GM06990 (cell line): Measurements from ENCODE around the gene MRPL53.
A peak's percentile ranks its signal among the peaks of the same experiment; 100 is the strongest.
"Not testable (repeated sequence)": the region's sequence is repeated elsewhere in the genome, so short reads cannot be mapped to it uniquely, and the experiment has no call there.

Experiments used
- DNase-seq: peaks from one replicate; pipeline ENCODE4 v3.0.0-alpha.2; 2011; ENCODE audit not compliant: insufficient read length; ENCODE audit errors: extremely low read depth
- H3K27me3 ChIP-seq: replicated peaks from 2 replicates; pipeline ENCODE4 v1.6.0; 2011; ENCODE audit warnings: low read length; ENCODE audit not compliant: control insufficient read depth, insufficient read depth
- H3K36me3 ChIP-seq: 2 replicates; pipeline ENCODE4 v1.5.1; 2011; ENCODE audit warnings: low read length; ENCODE audit not compliant: control insufficient read depth, insufficient read depth
- H3K4me3 ChIP-seq: replicated peaks from 2 replicates; pipeline ENCODE4 v1.5.1; 2011; ENCODE audit warnings: low read depth, mild to moderate bottlenecking, control low read depth, low read length
- TF ChIP-seq, protein P1 (sequence below): IDR thresholded peaks from 2 replicates; pipeline ENCODE4 v1.5.1; 2011; ENCODE audit warnings: low read length, control low read depth, mild to moderate bottlenecking, inconsistent platforms; ENCODE audit not compliant: insufficient read depth, poor library complexity, severe bottlenecking

Gene MRPL53

DNA sequence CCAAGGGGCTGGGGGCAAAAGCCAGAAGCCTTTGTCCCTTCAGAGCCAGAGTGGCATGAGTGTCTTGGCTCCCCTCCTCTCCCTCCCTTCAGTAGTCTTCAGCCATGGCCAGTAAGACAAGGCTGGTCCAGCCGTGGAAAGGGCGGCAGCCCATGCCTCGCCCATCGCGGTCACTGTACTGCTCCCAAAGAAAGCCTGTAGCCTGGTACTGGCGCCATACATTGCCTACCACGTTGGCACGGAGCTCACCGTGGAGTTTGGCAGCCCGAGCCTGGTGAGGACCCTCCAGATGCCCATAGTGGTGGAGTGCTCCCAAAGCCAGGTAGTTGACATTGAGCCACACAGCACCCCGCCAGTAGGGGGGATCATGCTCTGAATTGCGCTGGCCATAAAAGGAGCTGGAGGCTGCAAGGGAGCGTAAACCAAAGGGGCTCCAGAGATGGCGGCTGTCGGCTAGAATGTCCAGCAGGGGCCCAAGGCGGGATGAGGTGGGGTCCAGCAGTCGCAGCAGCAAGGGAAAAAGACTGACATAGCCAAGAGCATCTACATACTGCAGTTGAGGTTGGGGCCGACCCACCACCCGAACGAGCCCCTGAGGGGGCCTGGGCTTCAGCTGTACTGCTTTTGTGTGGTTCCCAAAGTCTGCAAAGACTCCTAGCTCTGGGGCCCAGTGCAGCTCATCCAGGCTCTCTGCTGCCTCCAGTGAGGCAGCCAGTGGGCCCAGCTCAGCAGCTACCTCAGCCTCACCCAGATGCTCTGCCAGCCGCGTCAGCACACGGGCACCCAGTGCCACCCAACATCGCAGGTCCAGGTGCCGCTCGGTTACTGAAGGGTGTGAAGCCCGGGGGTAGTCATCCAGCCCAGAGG lies 11.1 kb downstream of the MRPL53 start:
- Histone ChIP-seq H3K4me3 (no peak overlapping the region), H3K36me3 (peaks cover 14% of the 10 kb centered on the region), H3K27me3 (no peaks in the 10 kb centered on the region)
- TF ChIP-seq, protein P1, sequence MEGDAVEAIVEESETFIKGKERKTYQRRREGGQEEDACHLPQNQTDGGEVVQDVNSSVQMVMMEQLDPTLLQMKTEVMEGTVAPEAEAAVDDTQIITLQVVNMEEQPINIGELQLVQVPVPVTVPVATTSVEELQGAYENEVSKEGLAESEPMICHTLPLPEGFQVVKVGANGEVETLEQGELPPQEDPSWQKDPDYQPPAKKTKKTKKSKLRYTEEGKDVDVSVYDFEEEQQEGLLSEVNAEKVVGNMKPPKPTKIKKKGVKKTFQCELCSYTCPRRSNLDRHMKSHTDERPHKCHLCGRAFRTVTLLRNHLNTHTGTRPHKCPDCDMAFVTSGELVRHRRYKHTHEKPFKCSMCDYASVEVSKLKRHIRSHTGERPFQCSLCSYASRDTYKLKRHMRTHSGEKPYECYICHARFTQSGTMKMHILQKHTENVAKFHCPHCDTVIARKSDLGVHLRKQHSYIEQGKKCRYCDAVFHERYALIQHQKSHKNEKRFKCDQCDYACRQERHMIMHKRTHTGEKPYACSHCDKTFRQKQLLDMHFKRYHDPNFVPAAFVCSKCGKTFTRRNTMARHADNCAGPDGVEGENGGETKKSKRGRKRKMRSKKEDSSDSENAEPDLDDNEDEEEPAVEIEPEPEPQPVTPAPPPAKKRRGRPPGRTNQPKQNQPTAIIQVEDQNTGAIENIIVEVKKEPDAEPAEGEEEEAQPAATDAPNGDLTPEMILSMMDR = peak; percentile 37
- no peak for DNase-seq

DNA sequence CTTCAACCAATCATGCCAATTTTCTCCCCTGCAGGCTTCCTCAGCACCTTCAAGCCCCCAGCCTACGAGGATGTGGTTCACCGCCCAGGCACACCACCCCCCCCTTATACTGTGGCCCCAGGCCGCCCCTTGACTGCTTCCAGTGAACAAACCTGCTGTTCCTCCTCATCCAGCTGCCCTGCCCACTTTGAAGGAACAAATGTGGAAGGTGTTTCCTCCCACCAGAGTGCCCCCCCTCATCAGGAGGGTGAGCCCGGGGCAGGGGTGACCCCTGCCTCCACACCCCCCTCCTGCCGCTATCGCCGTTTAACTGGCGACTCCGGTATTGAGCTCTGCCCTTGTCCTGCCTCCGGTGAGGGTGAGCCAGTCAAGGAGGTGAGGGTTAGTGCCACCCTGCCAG lies 12.3 kb downstream of the MRPL53 start:
- not testable (repeated sequence) for H3K4me3 ChIP-seq, H3K27me3 ChIP-seq, DNase-seq
- peaks cover 14% of the 10 kb centered on the region for H3K36me3 ChIP-seq

DNA sequence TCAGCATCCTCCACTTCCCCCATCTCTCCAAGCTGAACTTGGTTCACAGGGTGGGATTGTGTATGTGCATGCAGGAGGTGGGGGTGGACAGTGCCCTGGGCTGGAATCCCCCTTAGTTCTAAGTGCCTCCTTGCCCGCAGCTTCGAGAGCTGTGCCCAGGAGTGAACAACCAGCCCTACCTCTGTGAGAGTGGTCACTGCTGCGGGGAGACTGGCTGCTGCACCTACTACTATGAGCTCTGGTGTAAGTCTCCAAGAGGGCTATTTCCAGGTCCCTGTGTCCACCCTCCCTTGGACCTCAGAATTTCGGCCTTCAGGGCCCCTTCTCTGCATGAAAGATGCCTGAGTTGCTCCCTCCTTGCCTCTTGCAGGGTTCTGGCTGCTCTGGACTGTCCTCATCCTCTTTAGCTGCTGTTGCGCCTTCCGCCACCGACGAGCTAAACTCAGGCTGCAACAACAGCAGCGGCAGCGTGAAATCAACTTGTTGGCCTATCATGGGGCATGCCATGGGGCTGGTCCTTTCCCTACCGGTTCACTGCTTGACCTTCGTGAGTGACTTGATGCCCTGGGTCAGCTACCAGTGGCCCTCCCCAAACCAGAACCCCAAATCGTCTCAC lies 12.9 kb downstream of the MRPL53 start:
- not testable (repeated sequence) for H3K27me3 ChIP-seq, DNase-seq
- peak overlapping the region; percentile 98 for H3K4me3 ChIP-seq
- H3K36me3 ChIP-seq = peaks cover 14% of the 10 kb centered on the region

DNA sequence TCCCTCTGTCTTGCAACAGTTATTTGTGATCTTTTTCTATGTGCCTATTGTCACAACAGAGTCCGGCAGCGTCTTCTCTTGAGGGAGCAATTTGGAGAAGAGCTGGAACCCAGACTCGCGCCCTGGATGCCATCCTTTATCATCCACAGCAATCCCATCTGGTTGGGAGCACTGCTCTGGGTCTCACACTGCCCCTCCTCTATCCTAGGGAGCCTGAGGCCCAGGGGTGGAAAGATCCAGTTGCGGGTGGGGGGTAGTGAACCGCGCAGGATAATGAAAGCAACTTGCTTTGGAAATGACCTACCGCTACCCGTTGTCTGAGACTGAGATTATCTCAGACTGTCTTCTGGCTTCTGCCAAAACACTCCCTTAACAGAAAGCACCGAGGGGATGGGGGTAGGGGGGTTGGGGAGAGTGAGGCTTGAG lies 13.5 kb downstream of the MRPL53 start:
- Histone ChIP-seq H3K36me3 (peaks cover 14% of the 10 kb centered on the region), H3K4me3 (peak overlapping the region; percentile 98), H3K27me3 (no peaks in the 10 kb centered on the region)
- TF ChIP-seq, protein P1 = no peak
- DNase-seq = no peak

DNA sequence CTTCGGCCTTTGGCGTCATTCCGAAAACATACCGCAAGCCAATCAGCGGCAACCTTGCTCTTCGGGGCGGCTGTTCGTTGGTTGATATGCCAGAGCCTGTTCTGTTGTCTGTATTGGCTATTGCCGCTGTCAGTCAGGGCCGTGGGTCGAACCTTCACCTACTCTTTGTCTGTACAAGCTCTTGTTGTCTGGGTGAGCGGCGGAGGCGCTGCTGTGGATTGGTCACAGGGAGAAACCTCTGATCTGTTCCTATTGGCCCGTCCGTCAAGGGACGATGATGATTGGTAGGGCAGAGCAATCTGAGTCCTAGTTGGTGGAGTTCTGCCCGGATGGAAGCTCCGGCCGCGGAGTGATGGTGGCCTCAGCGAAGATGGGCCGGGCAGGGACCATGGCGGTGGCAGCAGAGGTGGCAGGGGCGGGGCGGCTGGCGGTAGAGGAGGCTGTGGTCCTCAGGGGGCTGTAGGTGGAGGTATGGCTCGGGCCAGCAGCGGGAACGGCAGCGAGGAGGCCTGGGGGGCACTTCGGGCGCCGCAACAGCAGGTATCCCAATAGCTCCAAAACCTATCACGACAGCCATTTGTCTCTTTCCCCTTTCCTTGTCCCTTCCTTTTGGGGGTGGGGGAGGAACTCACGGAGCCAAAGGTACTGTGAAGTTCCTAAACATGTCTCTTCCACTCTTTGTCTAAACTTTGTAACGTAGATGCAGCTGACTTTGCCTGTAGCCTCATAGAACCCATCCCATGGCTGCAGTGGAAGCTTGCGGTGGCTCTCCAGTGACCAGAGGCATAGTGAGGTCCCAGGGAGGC lies 14.1 kb downstream of the MRPL53 start, which contains the start of gene WBP1:
WBP1 (plus strand) TSS at position 307 of the 806 bp plus-strand sequence; CDS start at position 472, 165 bp downstream.
- TF ChIP-seq, protein P1 = no peak
- peak within 1 kb of the TSS; percentile 98 for H3K4me3 ChIP-seq
- peak; percentile 94 for DNase-seq
- H3K36me3 ChIP-seq = peaks cover 14% of the 10 kb centered on the region
- no peaks in the 10 kb centered on the region for H3K27me3 ChIP-seq

DNA sequence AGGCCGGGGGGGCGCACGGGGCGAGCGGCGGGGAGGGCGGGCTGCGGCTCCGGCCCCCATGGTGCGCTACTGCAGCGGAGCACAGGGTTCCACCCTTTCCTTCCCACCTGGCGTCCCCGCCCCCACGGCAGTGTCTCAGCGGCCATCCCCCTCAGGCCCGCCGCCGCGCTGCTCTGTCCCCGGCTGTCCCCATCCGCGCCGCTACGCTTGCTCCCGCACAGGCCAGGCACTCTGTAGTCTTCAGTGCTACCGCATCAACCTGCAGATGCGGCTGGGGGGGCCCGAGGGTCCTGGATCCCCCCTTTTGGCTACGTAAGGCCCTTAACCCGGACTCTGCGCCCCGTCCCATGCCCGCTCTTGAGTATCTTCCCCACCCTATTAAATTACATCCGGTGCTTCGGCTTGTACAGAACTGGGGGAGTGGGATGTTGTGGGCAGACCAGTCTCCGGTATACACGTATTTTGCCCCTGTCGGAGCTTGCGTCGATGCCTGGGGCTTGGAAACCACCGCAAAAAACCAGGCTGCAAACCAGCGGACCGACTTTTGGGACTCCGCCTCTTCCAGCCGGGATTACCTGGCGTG lies 14.8 kb downstream of the MRPL53 start:
- DNase-seq = peak; percentile 90
- TF ChIP-seq, protein P1 = no peak
- H3K4me3 ChIP-seq = peak overlapping the region; percentile 79
- peaks cover 13% of the 10 kb centered on the region for H3K36me3 ChIP-seq
- H3K27me3 ChIP-seq = no peaks in the 10 kb centered on the region
